HUES64 (cell line): ENCODE data around the gene AGMO.

ENCODE experiments used
- H3K27ac ChIP-seq: 2 replicates; pipeline ENCODE4 v1.7.0; 2013; ENCODE audit warnings: low read depth, low read length, inconsistent platforms
- H3K27me3 ChIP-seq: 2 replicates; pipeline ENCODE4 v1.6.1; 2013; ENCODE audit warnings: mild to moderate bottlenecking, low read length; ENCODE audit not compliant: insufficient read depth
- H3K36me3 ChIP-seq: 2 replicates; pipeline ENCODE4 v1.6.1; 2013; ENCODE audit warnings: mild to moderate bottlenecking, low read length; ENCODE audit not compliant: insufficient read depth
- H3K4me1 ChIP-seq: 2 replicates; pipeline ENCODE4 v1.6.1; 2013; ENCODE audit warnings: mild to moderate bottlenecking, low read length, moderate library complexity; ENCODE audit not compliant: insufficient read depth
- H3K4me3 ChIP-seq: 2 replicates; pipeline ENCODE4 v1.5.1; 2013; ENCODE audit warnings: mild to moderate bottlenecking, low read length, moderate library complexity
- H3K9ac ChIP-seq: 2 replicates; pipeline ENCODE4 v1.6.1; 2013; ENCODE audit warnings: mild to moderate bottlenecking, low read depth, low read length
- H3K9me3 ChIP-seq: 2 replicates; pipeline ENCODE4 v1.6.1; 2013; ENCODE audit warnings: low read depth, low read length; ENCODE audit not compliant: insufficient read depth
- WGBS: fragments of 150-250, 120-280 bp; methylation state at CpG from one replicate; pipeline ENCODE4 v1.1.7; 2013; ENCODE audit warnings: missing lambda C conversion rate; 5-methylcytosine and 5-hydroxymethylcytosine counted together

Gene AGMO

GRCh38 chr7:15503603-15504290 lies 58.1 kb downstream of the AGMO start:
- Histone ChIP-seq H3K36me3 (no peaks in the 10 kb centered on the region), H3K4me3 (no peak overlapping the region), H3K4me1 (peaks cover 3% of the 10 kb centered on the region; the same call in 1 of the 2 replicates), H3K27me3 (no peaks in the 10 kb centered on the region), H3K9ac (no peak overlapping the region), H3K27ac (no peak overlapping the region), H3K9me3 (no peaks in the 10 kb centered on the region)
- WGBS, result 92% methylated on average over 2 of the region's 3 CpGs

GRCh38 chr7:15498465-15498864 lies 63.4 kb downstream of the AGMO start:
- Histone ChIP-seq H3K27ac (no peak overlapping the region), H3K9ac (no peak overlapping the region), H3K4me1 (no peaks in the 10 kb centered on the region), H3K4me3 (no peak overlapping the region), H3K36me3 (no peaks in the 10 kb centered on the region), H3K27me3 (no peaks in the 10 kb centered on the region), H3K9me3 (no peaks in the 10 kb centered on the region)
- WGBS, result 65% methylated on average over 3 of the region's 4 CpGs

GRCh38 chr7:15495170-15495569 lies 66.6 kb downstream of the AGMO start:
- H3K27me3 ChIP-seq, result no peaks in the 10 kb centered on the region
- no peaks in the 10 kb centered on the region for H3K9me3 ChIP-seq
- H3K36me3 ChIP-seq, result no peaks in the 10 kb centered on the region
- 98% methylated on average over 2 of the region's 2 CpGs for WGBS
- H3K27ac ChIP-seq, result no peak overlapping the region
- H3K4me3 ChIP-seq, result no peak overlapping the region
- no peaks in the 10 kb centered on the region for H3K4me1 ChIP-seq
- H3K9ac ChIP-seq, result no peak overlapping the region

GRCh38 chr7:15494711-15495110 lies 67.1 kb downstream of the AGMO start:
- Histone ChIP-seq H3K9ac (no peak overlapping the region), H3K27me3 (no peaks in the 10 kb centered on the region), H3K9me3 (no peaks in the 10 kb centered on the region), H3K4me3 (no peak overlapping the region), H3K27ac (no peak overlapping the region), H3K4me1 (no peaks in the 10 kb centered on the region), H3K36me3 (no peaks in the 10 kb centered on the region)
- WGBS, result 50% methylated on average over 2 of the region's 2 CpGs

GRCh38 chr7:15491361-15491760 lies 70.5 kb downstream of the AGMO start:
- H3K9ac ChIP-seq, result no peak overlapping the region
- H3K27ac ChIP-seq, result no peak overlapping the region
- 50% methylated on average over 2 of the region's 2 CpGs for WGBS
- H3K36me3 ChIP-seq, result no peaks in the 10 kb centered on the region
- H3K9me3 ChIP-seq, result no peaks in the 10 kb centered on the region
- no peak overlapping the region for H3K4me3 ChIP-seq
- H3K27me3 ChIP-seq, result no peaks in the 10 kb centered on the region
- no peaks in the 10 kb centered on the region for H3K4me1 ChIP-seq

GRCh38 chr7:15490291-15490690 lies 71.5 kb downstream of the AGMO start:
- no peaks in the 10 kb centered on the region for H3K36me3 ChIP-seq
- no peaks in the 10 kb centered on the region for H3K9me3 ChIP-seq
- no peaks in the 10 kb centered on the region for H3K27me3 ChIP-seq
- H3K4me3 ChIP-seq, result no peak overlapping the region
- no peak overlapping the region for H3K27ac ChIP-seq
- no peak overlapping the region for H3K9ac ChIP-seq
- no peaks in the 10 kb centered on the region for H3K4me1 ChIP-seq
- WGBS, result no CpG with 5 or more reads among the region's 1 CpG

- Histone ChIP-seq H3K4me1 (no peaks in the 10 kb centered on the region), H3K9ac (no peak overlapping the region), H3K4me3 (no peak overlapping the region), H3K27ac (no peak overlapping the region), H3K9me3 (no peaks in the 10 kb centered on the region), H3K36me3 (no peaks in the 10 kb centered on the region), H3K27me3 (no peaks in the 10 kb centered on the region)
- no CpG with 5 or more reads among the region's 3 CpGs for WGBS
Measured at GRCh38 chr7:15489861-15490260, 72.0 kb downstream of the AGMO start.

- H3K4me1 ChIP-seq, result no peaks in the 10 kb centered on the region
- no peaks in the 10 kb centered on the region for H3K9me3 ChIP-seq
- no peak overlapping the region for H3K9ac ChIP-seq
- no peak overlapping the region for H3K4me3 ChIP-seq
- H3K27me3 ChIP-seq, result no peaks in the 10 kb centered on the region
- H3K27ac ChIP-seq, result no peak overlapping the region
- no peaks in the 10 kb centered on the region for H3K36me3 ChIP-seq
- whole genome bisulfite sequencing, result 93% methylated on average over 4 of the region's 4 CpGs
Measured at GRCh38 chr7:15489383-15489782, 72.4 kb downstream of the AGMO start.

- Histone ChIP-seq H3K27me3 (no peaks in the 10 kb centered on the region), H3K4me3 (no peak overlapping the region), H3K36me3 (no peaks in the 10 kb centered on the region), H3K9ac (no peak overlapping the region), H3K27ac (no peak overlapping the region), H3K4me1 (no peaks in the 10 kb centered on the region), H3K9me3 (no peaks in the 10 kb centered on the region)
- WGBS, result 83% methylated on average over 2 of the region's 2 CpGs
Measured at GRCh38 chr7:15488401-15488800, 73.4 kb downstream of the AGMO start.

- no peaks in the 10 kb centered on the region for H3K4me1 ChIP-seq
- no peak overlapping the region for H3K4me3 ChIP-seq
- H3K9ac ChIP-seq, result no peak overlapping the region
- H3K27me3 ChIP-seq, result no peaks in the 10 kb centered on the region
- no peak overlapping the region for H3K27ac ChIP-seq
- no peaks in the 10 kb centered on the region for H3K9me3 ChIP-seq
- WGBS, result 96% methylated on average over 1 of the region's 1 CpG
- no peaks in the 10 kb centered on the region for H3K36me3 ChIP-seq
Measured at GRCh38 chr7:15487896-15488295, 73.9 kb downstream of the AGMO start.

GRCh38 chr7:15485998-15486397 lies 75.8 kb downstream of the AGMO start:
- no peaks in the 10 kb centered on the region for H3K36me3 ChIP-seq
- 76% methylated on average over 5 of the region's 5 CpGs for WGBS
- H3K9ac ChIP-seq, result no peak overlapping the region
- H3K4me1 ChIP-seq, result no peaks in the 10 kb centered on the region
- H3K27ac ChIP-seq, result no peak overlapping the region
- H3K4me3 ChIP-seq, result no peak overlapping the region
- H3K9me3 ChIP-seq, result no peaks in the 10 kb centered on the region
- H3K27me3 ChIP-seq, result no peaks in the 10 kb centered on the region

- Histone ChIP-seq H3K9me3 (no peaks in the 10 kb centered on the region), H3K27me3 (no peaks in the 10 kb centered on the region), H3K4me3 (no peak overlapping the region), H3K9ac (no peak overlapping the region), H3K36me3 (no peaks in the 10 kb centered on the region), H3K4me1 (no peaks in the 10 kb centered on the region), H3K27ac (no peak overlapping the region)
- 91% methylated on average over 5 of the region's 5 CpGs for WGBS
Measured at GRCh38 chr7:15485431-15485830, 76.4 kb downstream of the AGMO start.
